ENCODE data around the gene NPIPB2.

- TF ChIP-seq CTCF (IDR thresholded peaks at IDR 0.05; ENCODE audit: low read length) (no peak), EZH2 (optimal IDR thresholded peaks at IDR 0.05; ENCODE audit: low read depth, low read length) (no peak), EZH2phosphoT487 (IDR thresholded peaks at IDR 0.05; ENCODE audit: low read length) (no peak)
Measured at GRCh38 chr16:11914210-11915113, 27.4 kb downstream of the NPIPB2 start.
